Type B pancreatic cell (in vitro differentiated cells): ENCODE results near the gene MEDAG. TPM values are rescaled to one million over a fixed set of nuclear protein-coding genes. Genes with fewer than 3 reads are reported as not detected.

ENCODE experiments used
- DNase-seq: peaks from one replicate; pipeline ENCODE4 v3.0.0; 2021; ENCODE audit warnings: mixed read lengths; ENCODE audit not compliant: unreplicated experiment; ENCODE audit errors: extremely low spot score
- H3K27ac Mint-ChIP-seq: 2 replicates; pipeline ENCODE4 v1.8.0; 2021; ENCODE audit warnings: mild to moderate bottlenecking, mixed read lengths
- H3K27me3 Mint-ChIP-seq: 2 replicates; pipeline ENCODE4 v1.8.0; 2021; ENCODE audit warnings: mixed read lengths
- H3K36me3 Mint-ChIP-seq: 2 replicates; pipeline ENCODE4 v1.8.0; 2021; ENCODE audit warnings: mixed read lengths
- H3K4me1 Mint-ChIP-seq: one replicate; pipeline ENCODE4 v1.8.0; 2021; ENCODE audit warnings: mixed read lengths; ENCODE audit not compliant: unreplicated experiment
- H3K4me3 Mint-ChIP-seq: 2 replicates; pipeline ENCODE4 v1.8.0; 2021; ENCODE audit warnings: mild to moderate bottlenecking, mixed read lengths
- H3K9me3 Mint-ChIP-seq: 2 replicates; pipeline ENCODE4 v1.8.0; 2021; ENCODE audit warnings: mixed read lengths
- CTCF ChIP-seq: fragments of 200-600 bp; sonication (generic); conservative IDR thresholded peaks from 2 replicates; pipeline ENCODE4 v1.5.0; 2021; ENCODE audit warnings: antibody characterized with exemption, mild to moderate bottlenecking
- total RNA-seq: library from RNA; stranded (reverse); gene quantifications from 2 replicates; pipeline ENCODE4 v1.2.1, GENCODE V29; 2021; ENCODE audit warnings: low replicate concordance

MEDAG gene
- total RNA-seq, 1 donor from 2014 or later: 0.36 TPM

- no peak for DNase-seq
- Mint-ChIP-seq H3K4me3 (no peak overlapping the region), H3K4me1 (peaks cover 60% of the 10 kb centered on the region), H3K27me3 (peaks cover 7% of the 10 kb centered on the region), H3K9me3 (peaks cover 5% of the 10 kb centered on the region), H3K27ac (no peak overlapping the region), H3K36me3 (no peaks in the 10 kb centered on the region)
- no peak for TF ChIP-seq CTCF
Observed at GRCh38 chr13:30861836-30862467, 44.1 kb upstream of the MEDAG start.

GRCh38 chr13:30862707-30863106 lies 43.4 kb upstream of the MEDAG start:
- Mint-ChIP-seq H3K9me3 (peaks cover 5% of the 10 kb centered on the region), H3K27ac (no peak overlapping the region), H3K4me3 (no peak overlapping the region), H3K27me3 (peaks cover 7% of the 10 kb centered on the region), H3K36me3 (no peaks in the 10 kb centered on the region), H3K4me1 (peaks cover 65% of the 10 kb centered on the region)
- no peak for TF ChIP-seq CTCF
- no peak for DNase-seq

GRCh38 chr13:30863231-30863630 lies 42.8 kb upstream of the MEDAG start:
- Mint-ChIP-seq H3K4me3 (no peak overlapping the region), H3K36me3 (no peaks in the 10 kb centered on the region), H3K4me1 (peaks cover 67% of the 10 kb centered on the region), H3K9me3 (peaks cover 5% of the 10 kb centered on the region), H3K27me3 (peaks cover 7% of the 10 kb centered on the region), H3K27ac (no peak overlapping the region)
- DNase-seq: no peak
- no peak for TF ChIP-seq CTCF

GRCh38 chr13:30863796-30864195 lies 42.3 kb upstream of the MEDAG start:
- H3K9me3 Mint-ChIP-seq: peaks cover 5% of the 10 kb centered on the region
- H3K4me3 Mint-ChIP-seq: no peak overlapping the region
- no peaks in the 10 kb centered on the region for H3K36me3 Mint-ChIP-seq
- TF ChIP-seq CTCF: no peak
- H3K4me1 Mint-ChIP-seq: peaks cover 69% of the 10 kb centered on the region
- peaks cover 9% of the 10 kb centered on the region for H3K27me3 Mint-ChIP-seq
- no peak for DNase-seq
- H3K27ac Mint-ChIP-seq: peak overlapping the region; percentile 92

- Mint-ChIP-seq H3K27me3 (peaks cover 17% of the 10 kb centered on the region), H3K36me3 (no peaks in the 10 kb centered on the region), H3K9me3 (peaks cover 5% of the 10 kb centered on the region), H3K4me1 (peaks cover 71% of the 10 kb centered on the region), H3K27ac (peak overlapping the region; percentile 92), H3K4me3 (peak overlapping the region; percentile 73)
- no peak for DNase-seq
- no peak for TF ChIP-seq CTCF
Observed at GRCh38 chr13:30864433-30865122, 41.5 kb upstream of the MEDAG start.
